HG03432 (cell line): ENCODE measurements around the gene VAX1.
"Not testable (repeated sequence)": the region's sequence is repeated elsewhere in the genome, so short reads cannot be mapped to it uniquely, and the experiment has no call there.

Experiments
- ATAC-seq: cut with Tn5 transposase; IDR thresholded peaks from one replicate; pipeline ENCODE4 v1.9.1; 2021; ENCODE audit warnings: mild to moderate bottlenecking, moderate library complexity; ENCODE audit not compliant: unreplicated experiment

The VAX1 gene

GRCh38 chr10:117084421-117085246 lies 53.4 kb downstream of the VAX1 start:
- not testable (repeated sequence) for ATAC-seq
